Measurements from ENCODE around the gene MED12L. TPM values are rescaled to one million over a fixed set of nuclear protein-coding genes. Genes with fewer than 3 reads are reported as not detected.

Gene MED12L
- total RNA-seq, 3 donors from 2014 or later = 0.48 to 1.6 (median 1.6) TPM

DNA sequence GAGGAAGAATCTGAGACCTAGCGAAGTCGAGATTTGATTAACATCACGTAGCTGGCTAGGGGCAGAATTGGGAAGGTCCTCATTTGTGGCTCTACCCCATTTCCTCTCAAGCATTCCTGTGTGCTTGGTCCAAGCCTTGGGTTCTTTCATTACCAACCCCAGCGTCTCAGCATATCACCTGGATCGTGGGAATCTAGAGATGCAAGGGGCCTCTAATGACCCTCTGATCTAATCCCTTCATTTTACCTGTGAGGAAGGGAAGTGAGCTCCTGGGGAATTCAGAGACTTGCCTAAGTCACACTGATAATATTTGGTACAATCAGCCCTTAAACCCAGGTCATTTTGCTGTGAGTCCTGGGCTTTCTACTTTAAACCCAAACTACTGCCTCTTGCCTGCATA lies 229.1 kb downstream of the MED12L start:
- Histone ChIP-seq H3K27me3 (no peaks in the 10 kb centered on the region), H3K9me3 (no peaks in the 10 kb centered on the region), H3K27ac (no peak overlapping the region), H3K4me1 (no peaks in the 10 kb centered on the region), H3K4me3 (no peak overlapping the region), H3K36me3 (no peaks in the 10 kb centered on the region)
- intact Hi-C loops (cut with DNase I; ENCODE audit: low total_unique reads) = no loop called here
- DNase-seq (ENCODE audit: low spot score in 2 of 2) = no peak
- no peak for TF ChIP-seq CTCF (IDR thresholded peaks at IDR 0.05)

DNA sequence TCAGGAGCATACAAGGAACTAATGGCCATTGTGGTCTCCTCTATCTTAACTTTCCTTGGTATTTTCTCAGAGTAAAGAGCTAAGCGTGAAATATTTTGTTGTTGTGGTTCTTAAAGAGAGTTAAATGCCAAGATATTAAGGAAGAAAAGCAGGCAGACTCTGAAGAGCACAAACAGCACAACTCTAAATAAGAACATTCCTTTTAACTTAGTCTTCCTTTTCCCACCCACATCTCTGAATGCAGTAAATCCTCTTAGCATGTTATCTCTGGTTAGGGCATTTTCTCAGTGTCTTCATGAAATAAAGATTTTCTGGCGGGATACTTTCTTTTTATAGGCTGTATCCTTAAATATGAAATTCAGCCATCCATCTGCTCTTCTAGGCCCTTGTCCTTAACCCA lies 229.7 kb downstream of the MED12L start:
- TF ChIP-seq CTCF (IDR thresholded peaks at IDR 0.05) = no peak
- TF ChIP-seq POLR2AphosphoS5 (IDR thresholded peaks at IDR 0.05) = no peak
- no peak for TF ChIP-seq POLR2A (IDR thresholded peaks at IDR 0.05)
- no peaks in the 10 kb centered on the region for H3K9me3 ChIP-seq
- intact Hi-C loops (cut with DNase I; ENCODE audit: low total_unique reads) = no loop called here
- H3K36me3 ChIP-seq = no peaks in the 10 kb centered on the region
- H3K4me1 ChIP-seq = no peaks in the 10 kb centered on the region
- no peaks in the 10 kb centered on the region for H3K27me3 ChIP-seq
- no peak overlapping the region for H3K4me3 ChIP-seq
- no peak for DNase-seq (ENCODE audit: low spot score in 2 of 2)
- H3K27ac ChIP-seq = no peak overlapping the region

DNA sequence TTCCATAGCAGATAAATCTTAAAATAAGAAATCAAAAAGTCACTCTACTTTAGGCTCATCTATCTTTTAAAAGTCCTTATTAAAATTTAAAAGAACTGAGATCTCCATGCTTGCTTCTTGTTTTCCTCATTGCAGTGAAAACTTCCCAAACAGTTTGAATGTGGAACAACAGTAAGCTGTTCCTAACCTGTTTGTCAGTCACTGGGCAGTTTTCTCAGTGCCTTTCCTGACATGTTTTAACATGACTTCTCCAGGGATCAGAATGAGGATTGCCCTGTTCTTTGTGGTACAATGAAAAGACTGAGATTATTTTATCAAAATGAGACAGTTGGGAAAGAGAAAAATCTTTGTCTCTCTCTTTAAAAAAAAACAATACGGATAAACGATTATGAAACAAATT lies 230.4 kb downstream of the MED12L start:
- no peak for TF ChIP-seq CTCF (IDR thresholded peaks at IDR 0.05)
- TF ChIP-seq POLR2AphosphoS5 (IDR thresholded peaks at IDR 0.05) = no peak
- TF ChIP-seq POLR2A (IDR thresholded peaks at IDR 0.05) = no peak
- Histone ChIP-seq H3K9me3 (no peaks in the 10 kb centered on the region), H3K27ac (peak overlapping the region in 1 of 2 donors; percentile 68), H3K27me3 (no peaks in the 10 kb centered on the region), H3K4me3 (no peak overlapping the region), H3K36me3 (no peaks in the 10 kb centered on the region), H3K4me1 (no peaks in the 10 kb centered on the region)
- DNase-seq (ENCODE audit: low spot score in 2 of 2) = no peak
- intact Hi-C loops (cut with DNase I; ENCODE audit: low total_unique reads) = no loop called here

- intact Hi-C loops (cut with DNase I; ENCODE audit: low total_unique reads) = no loop called here
- Histone ChIP-seq H3K9me3 (no peaks in the 10 kb centered on the region), H3K36me3 (no peaks in the 10 kb centered on the region), H3K27ac (peak within 1 kb of the TSS; percentile 51 to 68), H3K4me1 (no peaks in the 10 kb centered on the region), H3K4me3 (peak within 1 kb of the TSS in 1 of 3 donors; percentile 17), H3K27me3 (no peaks in the 10 kb centered on the region)
- no peak for TF ChIP-seq CTCF (IDR thresholded peaks at IDR 0.05)
- TF ChIP-seq POLR2A (IDR thresholded peaks at IDR 0.05) = no peak
- no peak for TF ChIP-seq POLR2AphosphoS5 (IDR thresholded peaks at IDR 0.05)
- no peak for DNase-seq (ENCODE audit: low spot score in 2 of 2)
Measured at GRCh38 chr3:151316267-151316991, 231.0 kb downstream of the MED12L start, which contains the start of gene GPR87. Gene GPR87, minus strand, starts transcription at chr3:151316820. Its CDS starts 16,720 bp downstream, at chr3:151300100.

GRCh38 chr3:151318313-151318712 lies 232.8 kb downstream of the MED12L start:
- Histone ChIP-seq H3K9me3 (no peaks in the 10 kb centered on the region), H3K36me3 (no peaks in the 10 kb centered on the region), H3K27ac (no peak overlapping the region), H3K27me3 (no peaks in the 10 kb centered on the region), H3K4me3 (no peak overlapping the region), H3K4me1 (no peaks in the 10 kb centered on the region)
- DNase-seq (ENCODE audit: low spot score in 2 of 2) = no peak
- TF ChIP-seq POLR2AphosphoS5 (IDR thresholded peaks at IDR 0.05) = no peak
- no peak for TF ChIP-seq POLR2A (IDR thresholded peaks at IDR 0.05)
- TF ChIP-seq CTCF (IDR thresholded peaks at IDR 0.05) = no peak
- intact Hi-C loops (cut with DNase I; ENCODE audit: low total_unique reads) = no loop called here

Data from breast epithelium (tissue), 4 donors.